ENCODE measurements around the gene ARID3C. TPM values are rescaled to one million over a fixed set of nuclear protein-coding genes. Genes with fewer than 3 reads are reported as not detected.
A peak's percentile ranks its signal among the peaks of the same experiment; 100 is the strongest.

Gene ARID3C
- total and polyA plus RNA-seq, 8 donors = not detected

DNA sequence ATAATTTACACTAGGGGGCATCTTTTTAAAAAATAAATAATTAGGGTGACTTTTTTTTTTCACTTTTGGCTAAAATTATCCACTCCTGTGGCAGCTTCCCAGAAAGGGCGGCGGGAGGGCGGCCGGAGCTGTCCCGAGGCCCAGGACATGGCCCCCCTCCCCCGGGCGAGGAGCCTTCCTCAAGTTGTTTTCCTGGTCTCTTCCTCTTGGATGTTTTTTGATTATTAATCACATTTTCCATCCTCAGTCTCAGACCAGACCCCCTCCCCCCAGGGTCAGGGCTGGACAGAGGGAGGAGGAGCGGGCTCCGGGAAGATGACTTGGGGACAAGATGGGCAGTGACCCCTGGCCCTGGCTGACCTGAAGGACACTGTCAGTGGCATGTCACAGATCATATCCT lies 34.7 kb downstream of the ARID3C start:
- Histone ChIP-seq H3K27me3 (peaks cover 0 to 74% (median 52%) of the 10 kb centered on the region in 3 donors), H3K4me1 (peaks cover 34 to 43% (median 39%) of the 10 kb centered on the region in 4 donors), H3K27ac (peak overlapping the region in 3 of 5 donors; percentile 40 to 67 (median 53)), H3K9me3 (no peaks in the 10 kb centered on the region), H3K4me3 (no peak overlapping the region), H3K36me3 (no peaks in the 10 kb centered on the region)
- no peak for DNase-seq
- TF ChIP-seq EP300 (IDR thresholded peaks at IDR 0.05) = no peak
- TF ChIP-seq, protein P1, sequence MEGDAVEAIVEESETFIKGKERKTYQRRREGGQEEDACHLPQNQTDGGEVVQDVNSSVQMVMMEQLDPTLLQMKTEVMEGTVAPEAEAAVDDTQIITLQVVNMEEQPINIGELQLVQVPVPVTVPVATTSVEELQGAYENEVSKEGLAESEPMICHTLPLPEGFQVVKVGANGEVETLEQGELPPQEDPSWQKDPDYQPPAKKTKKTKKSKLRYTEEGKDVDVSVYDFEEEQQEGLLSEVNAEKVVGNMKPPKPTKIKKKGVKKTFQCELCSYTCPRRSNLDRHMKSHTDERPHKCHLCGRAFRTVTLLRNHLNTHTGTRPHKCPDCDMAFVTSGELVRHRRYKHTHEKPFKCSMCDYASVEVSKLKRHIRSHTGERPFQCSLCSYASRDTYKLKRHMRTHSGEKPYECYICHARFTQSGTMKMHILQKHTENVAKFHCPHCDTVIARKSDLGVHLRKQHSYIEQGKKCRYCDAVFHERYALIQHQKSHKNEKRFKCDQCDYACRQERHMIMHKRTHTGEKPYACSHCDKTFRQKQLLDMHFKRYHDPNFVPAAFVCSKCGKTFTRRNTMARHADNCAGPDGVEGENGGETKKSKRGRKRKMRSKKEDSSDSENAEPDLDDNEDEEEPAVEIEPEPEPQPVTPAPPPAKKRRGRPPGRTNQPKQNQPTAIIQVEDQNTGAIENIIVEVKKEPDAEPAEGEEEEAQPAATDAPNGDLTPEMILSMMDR (IDR thresholded peaks at IDR 0.05) = no peak
- no peak for TF ChIP-seq POLR2AphosphoS5 (IDR thresholded peaks at IDR 0.05)
- TF ChIP-seq POLR2A (IDR thresholded peaks at IDR 0.05) = no peak
- intact Hi-C loops (cut with DNase I; ENCODE audit: low total_unique reads) = loop anchor here (5.0 kb wide), 1 partner anchor 42 kb away; no protein-coding TSS in a partner anchor
- WGBS, 5 donors = 57 to 76% (median 71%) methylated on average over 9 of the region's 9 CpGs

DNA sequence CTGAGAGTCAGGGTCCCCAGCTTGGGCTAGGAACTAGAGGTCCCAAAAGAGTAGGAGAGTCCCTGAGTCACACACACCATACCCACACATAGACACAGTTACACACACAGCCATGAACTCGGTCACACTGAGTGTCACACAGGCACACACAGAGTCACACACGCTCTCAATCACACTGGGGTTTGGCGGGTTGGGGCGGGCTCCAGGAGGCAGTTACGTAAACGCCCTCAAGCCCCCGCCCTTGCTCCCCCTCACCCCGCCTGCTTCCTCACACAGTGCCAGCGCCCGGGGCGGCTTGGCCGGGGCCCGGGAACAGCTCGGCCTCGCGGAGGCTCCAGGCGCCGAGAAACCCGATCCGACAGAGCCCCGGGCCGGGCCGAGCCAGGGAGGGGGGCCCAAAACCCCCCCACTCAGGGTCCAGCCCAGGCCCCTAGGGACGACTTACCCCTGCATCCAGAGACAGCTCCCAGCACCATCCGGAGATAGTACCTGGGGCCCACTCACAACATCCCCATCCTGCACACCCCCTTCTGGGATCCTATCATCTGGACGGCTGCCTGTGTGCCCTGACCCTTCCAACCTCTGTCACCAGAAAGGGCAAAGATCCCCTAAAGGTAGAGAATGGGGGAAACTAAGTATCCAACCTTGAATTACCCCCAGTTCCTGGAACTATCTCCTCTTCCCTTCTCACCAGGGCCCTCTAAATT lies 35.8 kb downstream of the ARID3C start:
- intact Hi-C loops (cut with DNase I; ENCODE audit: low total_unique reads) = loop anchor here (5.0 kb wide), 1 partner anchor 41 kb away; no protein-coding TSS in a partner anchor
- DNase-seq = peak; percentile 44 to 78
- no peaks in the 10 kb centered on the region for H3K36me3 ChIP-seq
- TF ChIP-seq, protein P1 (IDR thresholded peaks at IDR 0.05) = no peak
- TF ChIP-seq POLR2A (IDR thresholded peaks at IDR 0.05) (no peak), EP300 (IDR thresholded peaks at IDR 0.05) (no peak), POLR2AphosphoS5 (IDR thresholded peaks at IDR 0.05) (no peak)
- H3K4me3 ChIP-seq = no peak overlapping the region
- H3K27ac ChIP-seq = peak overlapping the region in 2 of 5 donors; percentile 40 to 67
- H3K9me3 ChIP-seq = no peaks in the 10 kb centered on the region
- peaks cover 3 to 79% (median 64%) of the 10 kb centered on the region in 3 donors for H3K27me3 ChIP-seq
- 3 to 6% (median 5%) methylated on average over 24 to 26 of the region's 26 CpGs for WGBS, 5 donors
- H3K4me1 ChIP-seq = peaks cover 38 to 54% (median 47%) of the 10 kb centered on the region in 4 donors

DNA sequence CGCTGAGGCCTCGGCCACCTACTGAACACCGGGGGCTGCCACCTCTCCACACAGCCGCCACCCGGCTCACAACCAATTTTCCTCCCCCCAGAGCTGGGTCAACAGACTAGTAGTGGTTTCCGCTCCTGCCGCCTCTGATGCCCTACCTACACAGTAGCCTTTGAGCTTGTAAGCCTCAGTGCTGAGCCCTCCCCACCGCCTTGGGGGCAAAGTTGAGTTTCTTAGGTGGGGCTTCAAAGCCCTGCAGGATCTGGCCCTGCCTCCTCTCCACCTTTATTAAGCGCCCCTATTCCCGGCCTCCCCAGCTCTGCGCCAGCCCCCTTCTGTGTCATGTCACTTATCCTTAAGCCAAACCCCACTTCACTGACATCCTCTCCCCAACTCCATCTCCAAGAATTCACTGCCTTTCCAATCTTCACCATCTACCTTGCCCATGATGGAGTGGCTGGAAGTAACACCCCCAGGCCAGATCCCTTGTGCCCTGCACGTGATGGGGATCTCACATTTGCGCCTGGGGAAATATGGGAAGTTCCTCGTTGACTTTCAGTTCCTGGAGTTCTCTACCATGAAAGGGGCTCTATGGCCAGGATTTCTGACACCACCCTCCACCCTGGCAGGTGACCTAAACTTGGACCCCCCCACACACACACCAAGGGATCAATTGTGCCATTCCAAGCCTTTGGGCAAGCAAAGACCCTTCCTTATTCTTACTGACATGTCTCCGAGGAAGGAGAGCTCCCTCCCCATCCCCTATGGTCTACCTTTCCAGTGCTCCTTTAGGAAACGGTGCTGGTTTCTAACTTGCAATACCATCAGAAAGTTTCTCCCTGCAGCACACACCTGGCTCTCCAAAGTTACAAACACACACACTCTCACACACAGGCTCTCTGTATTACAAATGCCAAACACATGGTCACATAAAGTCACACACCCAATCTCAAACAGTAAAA lies 36.7 kb downstream of the ARID3C start:
- Histone ChIP-seq H3K27me3 (peaks cover 3 to 82% (median 71%) of the 10 kb centered on the region in 3 donors), H3K4me1 (peaks cover 38 to 54% (median 47%) of the 10 kb centered on the region in 4 donors), H3K4me3 (peak overlapping the region in 2 of 4 donors; percentile 61 to 66), H3K36me3 (no peaks in the 10 kb centered on the region), H3K9me3 (no peaks in the 10 kb centered on the region), H3K27ac (peak overlapping the region in 2 of 5 donors; percentile 2 to 40)
- intact Hi-C loops (cut with DNase I; ENCODE audit: low total_unique reads) = loop anchor here (5.0 kb wide), 1 partner anchor 40 kb away; no protein-coding TSS in a partner anchor
- no peak for DNase-seq
- 20 to 30% (median 21%) methylated on average over 13 to 16 of the region's 16 CpGs for WGBS, 5 donors
- TF ChIP-seq EP300 (IDR thresholded peaks at IDR 0.05) = no peak
- TF ChIP-seq POLR2A (IDR thresholded peaks at IDR 0.05) = no peak
- TF ChIP-seq, protein P1 (IDR thresholded peaks at IDR 0.05) = peak in 1 of 7 experiments; percentile 50
